HG02623 (cell line): ENCODE results near the gene TGFBRAP1.
"Not testable (repeated sequence)": the region's sequence is repeated elsewhere in the genome, so short reads cannot be mapped to it uniquely, and the experiment has no call there.

ENCODE experiments used
- ATAC-seq: cut with Tn5 transposase; IDR thresholded peaks from one replicate; pipeline ENCODE4 v1.9.1; 2021; ENCODE audit warnings: moderate library complexity; ENCODE audit not compliant: unreplicated experiment

TGFBRAP1 gene

DNA sequence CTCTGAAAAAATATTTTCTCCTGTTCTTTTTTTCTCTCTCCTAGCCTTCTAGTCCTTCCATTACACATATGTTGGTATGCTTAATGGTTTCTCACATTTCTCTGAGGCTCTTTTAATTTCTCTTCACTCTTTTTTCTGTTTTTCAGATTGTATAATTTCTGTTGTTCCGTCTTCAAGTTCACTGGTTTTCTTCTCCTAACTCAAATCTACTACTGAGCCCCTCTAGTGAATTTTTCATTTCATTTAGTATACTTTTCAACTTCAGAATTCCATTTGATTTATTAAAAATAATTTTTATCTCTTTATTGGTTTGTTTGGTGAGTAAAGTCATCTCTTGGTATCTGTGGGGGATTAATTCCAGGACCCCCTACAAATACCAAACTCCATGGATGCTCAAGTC, 27.6 kb upstream of the TGFBRAP1 start:
- no peak for ATAC-seq

DNA sequence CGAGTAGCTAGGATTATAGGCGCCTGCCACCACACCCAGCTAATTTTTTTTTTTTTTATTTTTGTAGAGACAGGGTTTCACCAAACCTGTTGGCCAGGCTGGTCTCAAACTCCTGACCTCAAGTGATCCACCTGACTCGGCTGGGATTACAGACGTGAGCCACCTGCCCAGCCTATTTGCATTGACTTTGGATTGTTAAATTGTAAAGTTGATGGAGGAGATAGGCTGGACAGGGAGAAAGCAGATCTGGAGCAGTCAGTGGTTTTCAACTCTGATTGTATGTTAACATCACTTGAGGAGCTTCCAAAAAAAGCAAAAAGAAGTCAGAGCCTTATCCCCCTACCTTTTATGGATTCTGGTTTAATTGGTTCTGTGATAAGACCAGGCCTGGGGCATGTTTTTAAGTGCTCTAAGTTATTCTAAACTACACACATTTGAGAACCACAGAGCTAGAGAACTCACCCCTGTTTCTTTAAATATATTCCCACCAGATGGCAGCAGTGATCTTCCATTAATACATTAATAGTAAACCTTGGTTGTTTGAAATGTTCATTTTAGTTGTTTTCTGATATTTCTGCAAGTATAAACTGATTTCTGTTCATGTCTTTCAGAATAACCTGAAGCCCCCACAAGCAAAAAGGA, 15.3 kb upstream of the TGFBRAP1 start:
- no peak for ATAC-seq

DNA sequence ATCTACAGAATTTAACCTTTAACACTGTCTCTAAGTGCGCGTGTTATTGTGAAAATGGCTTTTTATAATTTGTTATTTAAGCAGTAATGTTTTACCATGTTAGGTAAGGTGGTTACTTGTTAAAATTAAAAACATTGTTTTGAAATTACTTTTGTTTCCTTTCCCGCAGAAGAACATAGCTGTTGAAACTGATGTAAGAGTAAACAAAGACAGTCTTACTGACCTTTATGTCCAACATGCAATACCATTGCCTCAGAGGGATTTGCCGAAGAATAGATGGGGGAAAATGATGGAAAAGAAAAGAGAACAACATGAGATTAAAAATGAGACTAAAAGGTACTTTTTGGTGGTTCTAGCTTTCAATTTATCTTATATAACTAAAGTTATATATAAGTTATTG, 9.9 kb upstream of the TGFBRAP1 start:
- no peak for ATAC-seq

DNA sequence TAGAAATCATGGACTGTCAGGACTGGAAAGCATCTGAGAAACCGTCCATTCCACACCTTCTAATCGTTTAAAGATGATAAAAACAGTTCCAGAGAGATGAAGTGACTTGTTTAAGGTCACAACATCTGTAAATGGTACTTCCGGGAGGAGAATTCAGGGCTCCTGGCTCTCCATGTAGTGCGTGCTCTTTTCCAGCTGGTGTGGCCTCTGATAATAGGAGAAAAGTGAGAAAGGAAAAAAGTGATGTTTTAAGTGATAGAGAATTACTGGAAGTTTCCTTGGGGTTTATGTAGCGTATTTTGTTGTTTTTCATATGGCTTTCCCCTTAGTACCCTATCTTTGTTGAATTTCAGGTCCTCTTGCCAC, 8.5 kb upstream of the TGFBRAP1 start:
- no peak for ATAC-seq

DNA sequence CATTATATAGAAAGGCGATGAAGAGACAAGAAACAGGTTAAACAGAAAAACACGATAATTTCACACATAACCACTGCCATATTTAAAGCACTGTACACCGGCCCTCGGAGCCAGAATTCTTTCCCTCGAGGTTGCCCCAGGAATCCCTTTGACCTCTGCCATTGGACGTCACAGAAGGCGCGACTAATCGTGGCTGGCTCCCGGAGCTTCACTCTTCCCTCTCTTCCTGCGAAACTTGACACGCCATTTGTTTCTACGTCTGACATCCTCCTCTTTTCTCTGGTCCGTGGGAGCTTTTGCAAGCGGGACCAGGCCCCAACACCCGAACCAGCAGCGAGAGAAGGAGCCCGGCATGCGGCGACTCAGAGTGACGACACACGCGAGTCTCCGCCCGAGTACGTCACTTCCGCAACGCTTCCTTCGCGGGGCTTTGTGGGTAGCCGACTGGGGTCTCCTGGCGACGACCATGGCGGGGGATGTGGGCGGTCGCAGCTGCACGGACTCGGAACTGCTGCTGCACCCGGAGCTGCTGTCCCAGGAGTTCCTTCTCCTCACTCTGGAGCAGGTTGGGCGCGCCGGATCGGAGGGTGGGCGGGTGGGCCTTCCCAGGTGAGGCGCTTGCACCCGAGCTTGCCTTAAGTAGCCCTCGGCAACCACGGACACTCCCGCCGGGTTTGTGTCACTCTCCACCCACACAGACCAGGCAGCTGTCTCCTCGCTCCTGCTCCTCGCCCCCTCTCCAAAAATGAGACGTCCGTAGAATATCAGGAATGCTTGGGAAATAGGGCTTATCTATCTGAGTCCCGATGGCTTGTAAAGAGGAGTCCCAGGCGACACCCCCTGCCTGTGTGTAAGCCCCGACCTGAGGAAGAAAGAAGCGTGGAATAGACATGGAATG, 7.8 kb upstream of the TGFBRAP1 start, which contains the start of gene C2orf49:
Gene C2orf49 (plus strand): TSS at position 419 of the 898 bp plus-strand sequence. CDS start 48 bp downstream, at position 467.
- ATAC-seq = peak; percentile 90

DNA sequence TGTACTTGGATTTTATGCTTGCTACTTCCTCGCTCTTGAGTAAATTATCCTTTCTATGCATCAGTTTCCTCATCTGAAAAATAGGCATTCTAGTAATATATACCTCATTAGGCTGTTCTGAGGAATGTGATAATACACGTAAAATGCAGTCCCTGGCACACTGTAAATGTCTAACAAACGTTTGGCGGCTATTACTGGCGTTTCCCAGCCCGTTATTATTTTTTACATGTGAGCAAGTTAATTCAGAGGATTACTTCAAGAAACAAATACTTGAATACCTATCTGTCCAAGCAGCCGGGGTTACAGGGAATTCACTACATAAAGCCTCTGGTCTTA, 7.2 kb upstream of the TGFBRAP1 start:
- no peak for ATAC-seq

DNA sequence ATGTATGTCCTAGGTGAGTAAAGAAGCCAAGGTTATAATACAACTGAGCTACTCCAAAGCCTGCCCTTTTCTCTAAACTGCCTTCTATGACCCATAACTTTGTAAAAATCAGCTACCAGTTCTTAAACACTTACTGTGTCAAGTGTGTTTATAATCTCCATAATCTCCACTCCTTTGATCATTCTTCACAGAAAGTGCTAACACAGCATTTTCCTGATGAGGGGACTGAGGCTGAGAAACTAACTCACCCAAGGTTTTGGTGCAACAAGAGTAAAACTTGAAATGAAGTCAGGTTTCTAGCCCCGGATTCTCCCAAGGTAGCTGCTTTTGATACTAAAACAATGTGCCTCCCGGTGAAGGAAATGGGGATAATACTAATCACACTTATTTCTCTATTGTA, 5.9 kb upstream of the TGFBRAP1 start:
- ATAC-seq = no peak

DNA sequence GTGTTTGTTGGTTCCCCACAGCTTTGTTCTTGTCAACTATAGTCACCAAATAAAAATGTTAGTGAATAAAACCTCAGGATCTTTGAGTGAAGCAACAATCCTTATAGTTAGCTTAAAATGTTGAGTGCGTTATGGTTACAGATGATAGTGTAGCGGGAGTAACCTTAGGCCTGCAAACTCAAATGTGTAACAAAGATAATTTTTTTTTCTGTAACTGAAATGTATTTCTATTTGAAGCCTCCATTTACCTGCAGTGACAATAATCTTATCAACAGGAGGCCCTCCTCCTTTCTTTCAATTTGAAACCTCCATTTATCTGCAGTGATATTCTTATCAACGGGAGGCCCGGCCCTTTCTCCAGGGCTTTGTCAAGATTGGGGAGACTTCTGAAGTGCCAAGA, 4.7 kb upstream of the TGFBRAP1 start:
- no peak for ATAC-seq

DNA sequence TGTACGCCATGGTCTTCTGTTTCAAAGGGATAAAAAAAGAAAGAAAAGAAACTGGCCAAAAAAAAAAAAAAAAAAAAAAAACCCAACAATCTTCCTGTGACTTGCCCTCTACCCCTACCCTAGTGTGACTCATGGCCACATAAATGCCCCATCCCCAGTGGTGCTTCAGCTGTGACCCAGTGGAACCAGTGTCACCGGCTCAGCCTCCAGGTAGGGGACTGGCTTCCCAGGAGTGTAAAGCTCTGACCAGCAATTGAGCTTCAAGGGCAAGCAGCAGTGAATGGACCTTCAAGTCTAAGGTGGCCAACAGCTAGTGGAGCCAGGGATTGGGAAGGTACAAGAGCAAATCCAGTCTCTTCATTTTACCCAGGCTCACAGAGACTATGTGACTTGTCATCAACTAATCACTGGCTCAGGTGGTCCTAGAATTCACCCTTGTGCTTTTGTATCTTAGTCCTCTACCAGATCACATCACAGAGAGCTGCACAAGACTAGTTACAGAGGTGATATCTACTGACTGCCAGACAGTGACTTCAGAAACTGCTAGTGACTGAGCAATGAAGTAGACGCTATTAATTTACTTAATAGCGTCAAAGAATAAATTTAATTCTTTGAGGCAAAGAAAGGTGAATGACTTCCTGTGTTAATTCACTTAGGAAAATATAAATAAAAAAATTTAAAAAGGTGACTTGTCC, 1.3 kb upstream of the TGFBRAP1 start:
- ATAC-seq = no peak

DNA sequence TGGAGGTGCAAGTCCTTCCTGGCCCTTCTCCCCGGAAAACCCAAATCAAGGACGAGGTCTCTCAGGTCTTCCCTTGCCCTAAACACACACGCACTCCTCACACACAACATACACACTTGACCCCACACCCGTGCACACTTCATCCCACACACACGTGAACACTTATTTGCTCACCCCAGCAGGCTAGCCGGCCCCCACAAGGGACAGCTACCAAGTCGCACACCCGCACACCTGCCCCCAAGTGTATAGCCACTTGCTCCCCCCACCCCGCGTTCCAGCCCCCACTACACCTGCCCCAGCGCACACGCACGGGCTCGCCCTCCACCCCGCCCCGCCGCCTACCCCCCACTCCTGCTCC, 359 bp downstream of the TGFBRAP1 start:
- no peak for ATAC-seq

DNA sequence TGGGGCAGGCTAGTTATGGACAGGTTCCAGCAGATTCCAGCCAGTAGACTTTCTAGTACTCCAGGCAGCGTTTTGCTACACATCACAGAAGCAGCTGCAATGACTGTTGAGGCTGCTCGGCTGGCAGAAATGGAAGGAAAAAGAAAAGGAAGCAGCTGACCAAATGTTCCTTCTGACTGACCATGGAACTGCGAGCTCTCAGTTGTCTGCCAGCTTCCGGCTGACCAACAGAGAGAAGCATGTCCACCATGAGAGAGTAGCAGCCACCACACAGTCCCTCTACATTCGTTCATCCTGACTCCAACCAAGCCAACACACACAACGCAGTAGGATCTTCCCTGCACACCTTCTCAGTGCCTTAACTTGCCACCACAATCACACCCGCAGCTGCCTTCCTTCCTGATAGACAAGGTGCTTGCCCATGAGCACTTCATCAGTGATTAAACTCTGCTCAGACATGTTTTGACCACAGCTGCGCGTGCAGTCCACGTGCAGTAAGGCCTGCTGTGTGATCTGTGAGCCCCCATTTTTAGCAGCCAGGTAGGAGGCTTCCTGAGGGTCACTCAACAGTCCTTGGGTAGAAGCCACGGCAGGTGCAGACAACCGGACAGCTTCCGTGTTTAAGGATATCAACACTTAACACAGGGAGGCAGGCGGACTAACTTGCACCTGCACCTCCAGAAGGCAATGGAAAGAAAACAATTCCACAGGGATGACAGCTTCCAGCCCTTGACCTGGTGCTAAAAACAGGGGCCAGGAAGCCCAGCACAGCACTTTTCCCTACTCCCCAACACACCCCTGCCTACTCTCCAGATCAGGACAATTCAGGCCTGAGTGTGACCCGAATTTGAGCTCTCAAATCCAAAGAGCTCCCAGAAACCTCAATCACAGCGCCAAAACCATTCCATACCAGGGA, 996 bp downstream of the TGFBRAP1 start:
- ATAC-seq = no peak

DNA sequence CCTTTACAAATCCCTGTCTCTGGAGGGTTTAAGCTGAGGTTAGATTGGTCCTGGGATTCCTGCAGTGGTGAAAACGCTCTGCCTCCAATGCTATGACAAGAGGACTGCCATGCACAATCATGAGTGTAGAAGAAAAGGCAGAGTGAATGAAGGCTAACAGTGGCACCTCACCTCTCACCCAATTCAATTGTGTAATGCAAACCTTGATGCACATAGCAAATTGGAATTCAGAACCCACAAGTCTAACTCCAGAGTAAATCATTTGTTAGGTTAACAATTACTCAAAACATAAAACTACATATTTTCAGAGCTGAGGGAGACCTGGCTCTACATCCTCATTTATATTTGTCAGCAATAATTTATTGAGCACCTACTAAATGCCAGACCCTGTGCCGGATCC, 1.8 kb downstream of the TGFBRAP1 start:
- no peak for ATAC-seq

DNA sequence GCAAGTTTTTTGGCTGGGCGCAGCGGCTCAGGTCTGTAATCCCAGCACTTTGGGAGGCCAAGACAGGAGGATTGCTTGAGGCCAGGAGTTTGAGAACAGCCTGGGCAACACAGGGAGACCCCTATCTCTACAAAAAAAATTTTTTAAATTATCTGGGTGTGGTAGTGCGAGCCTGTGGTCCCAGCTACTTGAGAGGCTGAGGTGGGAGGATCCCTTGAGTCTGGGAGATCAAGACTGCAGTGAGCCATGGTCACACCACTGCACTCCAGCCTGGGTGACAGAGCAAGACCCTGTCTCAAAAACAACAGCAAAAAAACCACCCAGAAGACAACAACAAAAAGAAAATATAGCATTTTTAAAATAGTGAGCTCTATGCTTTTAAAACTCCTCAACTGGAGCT, 2.3 kb downstream of the TGFBRAP1 start:
- ATAC-seq = not testable (repeated sequence)

DNA sequence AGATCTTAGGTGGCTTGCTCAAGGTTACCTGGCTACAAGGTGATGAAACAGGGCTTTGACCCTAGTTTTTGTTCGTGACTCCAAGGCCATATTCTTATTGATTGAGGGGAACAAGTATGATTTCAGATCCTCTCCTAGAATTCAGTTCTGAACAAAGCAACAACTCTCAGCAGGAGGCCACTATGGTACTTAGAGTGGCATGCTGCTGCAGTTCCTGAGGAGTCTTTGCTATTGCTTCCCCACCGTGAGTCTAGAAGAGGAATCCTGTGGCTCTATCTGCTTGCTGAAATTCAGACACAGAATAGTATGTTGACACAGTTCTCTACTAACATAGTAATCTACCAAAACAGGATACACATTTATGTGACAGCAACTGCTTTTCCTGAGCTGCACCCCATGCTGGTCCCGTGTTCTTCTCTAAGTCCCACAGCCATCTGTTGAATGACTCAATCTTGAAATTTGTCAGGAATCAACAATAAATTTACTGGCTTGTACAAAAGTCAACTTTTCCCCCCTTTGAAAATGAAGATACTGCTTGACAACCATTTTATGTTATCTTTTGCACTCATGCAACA, 4.1 kb downstream of the TGFBRAP1 start:
- no peak for ATAC-seq

DNA sequence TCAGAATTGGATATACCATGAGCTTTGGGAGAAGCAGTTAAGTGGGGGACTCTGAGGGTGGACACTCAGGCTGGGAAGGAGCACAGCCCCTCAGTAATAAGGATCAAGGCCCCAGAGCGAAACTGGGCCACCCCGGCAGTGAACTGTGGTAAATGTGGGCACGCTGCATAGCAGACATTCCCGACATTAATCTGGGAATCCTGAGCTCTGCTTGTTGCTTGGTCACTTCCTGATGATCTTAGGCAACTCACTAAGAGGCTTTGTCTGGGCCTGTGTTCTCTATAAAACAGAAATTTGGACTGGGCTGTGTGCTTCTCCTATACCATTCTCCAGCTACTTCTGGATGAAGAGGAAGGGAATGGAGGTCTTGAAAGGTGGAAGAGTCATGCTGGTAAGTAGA, 4.8 kb downstream of the TGFBRAP1 start:
- no peak for ATAC-seq

DNA sequence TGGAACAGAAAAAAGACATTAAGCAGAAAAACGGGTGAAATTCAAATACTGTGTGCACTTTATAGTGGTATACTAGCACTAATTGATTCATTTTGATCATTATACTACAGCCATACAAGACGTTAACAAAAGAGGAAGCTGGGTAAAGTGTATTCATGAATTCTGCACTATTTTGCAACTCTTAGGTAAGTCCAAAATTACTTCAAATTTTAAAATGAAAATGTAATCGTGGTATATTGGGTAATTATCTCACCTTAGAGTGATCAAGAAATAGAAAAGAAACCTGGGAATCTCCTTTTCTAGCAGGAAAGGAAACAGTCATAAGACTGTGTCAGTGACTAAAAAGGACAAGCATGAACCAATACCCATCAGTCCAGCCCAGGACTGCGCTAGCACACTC, 5.4 kb downstream of the TGFBRAP1 start:
- ATAC-seq = no peak

DNA sequence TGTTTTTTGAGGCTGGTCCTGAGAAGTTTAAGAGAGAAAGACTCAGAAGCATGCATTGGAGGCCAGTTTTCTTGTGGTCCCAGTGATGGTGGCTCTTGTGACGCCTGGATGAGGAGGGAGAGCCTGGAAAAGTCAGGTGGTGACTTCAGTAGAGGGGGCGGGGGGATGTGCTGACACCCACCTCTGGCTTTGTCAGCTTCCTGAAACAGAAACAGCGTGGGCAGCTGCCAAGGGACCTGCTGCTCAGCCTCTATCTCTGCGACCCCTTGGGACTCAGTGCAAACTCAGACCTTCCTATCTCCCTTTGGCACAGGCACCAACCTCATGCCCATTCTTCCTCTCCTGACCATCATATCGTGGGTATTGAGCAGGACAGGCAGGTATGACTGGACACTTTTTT, 6.4 kb downstream of the TGFBRAP1 start:
- no peak for ATAC-seq

DNA sequence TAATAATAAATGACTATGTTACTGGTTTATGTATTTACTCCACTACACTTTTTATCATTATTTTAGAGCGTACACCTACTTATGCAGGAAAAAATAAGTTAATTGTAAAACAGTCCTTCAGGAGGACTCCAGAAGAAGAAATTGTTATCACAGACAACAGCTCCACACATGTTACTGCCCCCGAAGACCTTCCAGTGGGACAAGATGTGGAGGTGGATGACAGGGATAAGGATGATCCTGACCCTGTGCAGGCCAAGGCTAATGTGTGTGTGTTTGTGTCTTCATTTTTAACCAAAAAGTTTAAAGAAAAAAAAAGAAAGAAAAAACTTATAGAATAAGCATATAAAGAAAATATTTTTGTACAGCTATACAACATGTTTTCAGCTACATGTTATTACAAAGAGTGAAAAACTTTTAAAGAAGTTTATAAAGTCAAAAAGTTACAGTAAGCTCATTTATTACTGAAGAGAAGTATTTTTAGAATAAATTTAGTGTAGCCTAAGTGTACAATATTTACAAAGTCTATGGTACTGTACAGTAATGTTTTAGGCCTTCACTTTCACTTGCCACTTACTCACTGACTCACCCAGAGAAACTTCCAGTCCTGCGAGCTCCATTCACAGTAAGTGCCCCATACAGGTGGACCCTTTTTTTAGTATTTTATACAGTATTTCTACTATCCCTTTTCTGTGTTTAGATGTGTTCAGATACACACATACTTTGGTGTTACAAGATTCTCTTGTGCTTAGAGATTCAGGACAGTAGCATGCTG, 7.5 kb downstream of the TGFBRAP1 start:
- ATAC-seq = no peak

DNA sequence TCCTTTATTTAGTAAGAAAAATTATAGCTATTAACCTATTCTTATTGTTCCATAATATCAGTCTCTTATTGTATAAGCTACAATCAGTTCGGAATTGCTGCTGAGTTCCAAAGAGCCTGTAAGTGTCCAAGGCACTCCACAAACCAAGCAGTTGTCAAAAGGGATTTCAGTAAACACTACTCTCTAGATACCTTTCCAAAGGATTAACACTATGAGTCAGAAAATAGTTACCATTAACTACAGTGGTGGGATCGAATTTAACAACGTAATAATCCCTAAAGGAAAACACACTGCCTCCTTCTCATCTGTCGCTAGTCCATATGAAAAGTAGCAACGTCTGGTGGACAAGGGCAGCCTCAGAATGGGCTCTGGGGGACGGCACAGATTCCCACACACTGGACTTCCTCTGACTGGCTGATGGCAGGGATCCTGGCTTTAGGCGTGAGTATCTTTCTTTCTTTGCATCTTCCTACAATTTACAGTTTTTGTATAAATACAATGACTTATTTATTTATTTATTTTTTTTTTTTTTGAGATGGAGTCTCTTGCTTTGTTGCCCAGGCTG, 8.8 kb downstream of the TGFBRAP1 start:
- no peak for ATAC-seq

DNA sequence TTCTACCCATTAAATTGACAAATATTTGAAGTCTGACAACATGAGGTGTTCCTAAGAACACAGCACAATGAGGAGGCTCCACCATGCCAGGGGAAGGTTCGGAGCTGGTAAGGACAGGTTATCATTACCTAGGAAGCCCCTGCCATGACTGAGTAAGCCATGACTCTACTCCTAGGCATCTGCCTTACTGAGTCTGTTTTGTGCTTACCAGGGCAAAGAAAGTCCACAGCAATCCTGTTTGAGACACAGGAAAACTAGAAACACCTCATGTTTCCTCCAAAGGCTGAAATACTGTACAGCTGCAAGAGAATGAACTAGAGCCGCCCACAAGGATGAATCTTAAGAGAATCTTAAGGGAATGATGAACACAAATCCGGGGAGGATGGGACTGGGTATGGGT, 11.6 kb downstream of the TGFBRAP1 start:
- ATAC-seq = no peak
